Measurements from ENCODE around the gene DDAH1. TPM values are rescaled to one million over a fixed set of nuclear protein-coding genes. Genes with fewer than 3 reads are reported as not detected.
"Not testable (repeated sequence)": the region's sequence is repeated elsewhere in the genome, so short reads cannot be mapped to it uniquely, and the experiment has no call there.

Gene DDAH1
- total RNA-seq, 1 donor from 2014 or later = 45.7 TPM

GRCh38 chr1:85471558-85471957 is 6.6 kb upstream of the DDAH1 start:
- DNase-seq (ENCODE audit: low read depth, low spot score) = no peak

GRCh38 chr1:85470130-85470529 is 5.2 kb upstream of the DDAH1 start:
- not testable (repeated sequence) for DNase-seq (ENCODE audit: low read depth, low spot score)

GRCh38 chr1:85467929-85468540 is 3.1 kb upstream of the DDAH1 start:
- DNase-seq (ENCODE audit: low read depth, low spot score) = no peak

- no peak for DNase-seq (ENCODE audit: low read depth, low spot score)
These were observed 2.1 kb upstream of the DDAH1 start for GRCh38 chr1:85467036-85467435.

- no peak for DNase-seq (ENCODE audit: low read depth, low spot score)
These were observed 801 bp upstream of the DDAH1 start for GRCh38 chr1:85465786-85466134.

- DNase-seq (ENCODE audit: low read depth, low spot score) = peak; percentile 87
These were observed 361 bp downstream of the DDAH1 start for GRCh38 chr1:85464497-85465098.

GRCh38 chr1:85463731-85464496 is 1.0 kb downstream of the DDAH1 start:
- DNase-seq (ENCODE audit: low read depth, low spot score) = no peak

GRCh38 chr1:85462931-85463649 is 1.9 kb downstream of the DDAH1 start:
- no peak for DNase-seq (ENCODE audit: low read depth, low spot score)

- no peak for DNase-seq (ENCODE audit: low read depth, low spot score)
These were observed 3.6 kb downstream of the DDAH1 start for GRCh38 chr1:85461216-85461918.

GRCh38 chr1:85460555-85461088 is 4.3 kb downstream of the DDAH1 start:
- DNase-seq (ENCODE audit: low read depth, low spot score) = no peak

GRCh38 chr1:85459290-85459689 is 5.7 kb downstream of the DDAH1 start:
- DNase-seq (ENCODE audit: low read depth, low spot score) = no peak

- no peak for DNase-seq (ENCODE audit: low read depth, low spot score)
These were observed 10.7 kb downstream of the DDAH1 start for GRCh38 chr1:85454214-85454613.

- no peak for DNase-seq (ENCODE audit: low read depth, low spot score)
These were observed 11.2 kb downstream of the DDAH1 start for GRCh38 chr1:85453640-85454194.

GRCh38 chr1:85452948-85453347 is 12.0 kb downstream of the DDAH1 start:
- DNase-seq (ENCODE audit: low read depth, low spot score) = no peak

- DNase-seq (ENCODE audit: low read depth, low spot score) = no peak
These were observed 13.6 kb downstream of the DDAH1 start for GRCh38 chr1:85451236-85451830.

- DNase-seq (ENCODE audit: low read depth, low spot score) = no peak
These were observed 14.1 kb downstream of the DDAH1 start for GRCh38 chr1:85450832-85451231.

- DNase-seq (ENCODE audit: low read depth, low spot score) = no peak
These were observed 15.6 kb downstream of the DDAH1 start for GRCh38 chr1:85449356-85449755.

- peak; percentile 96 for DNase-seq (ENCODE audit: low read depth, low spot score)
These were observed 16.6 kb downstream of the DDAH1 start for GRCh38 chr1:85448358-85448757.

- DNase-seq (ENCODE audit: low read depth, low spot score) = no peak
These were observed 17.7 kb downstream of the DDAH1 start for GRCh38 chr1:85447006-85447943.
